Muscle layer of duodenum (tissue), 2 donors: ENCODE measurements around the gene LURAP1L.
A peak's percentile ranks its signal among the peaks of the same experiment; 100 is the strongest.
"Not testable (repeated sequence)": the region's sequence is repeated elsewhere in the genome, so short reads cannot be mapped to it uniquely, and the experiment has no call there.

Experiments
- H3K27ac ChIP-seq: one replicate; pipeline ENCODE4 v1.7.0; 2013; ENCODE audit warnings: mild to moderate bottlenecking, low read length
- H3K27me3 ChIP-seq: one replicate; pipeline ENCODE4 v1.7.0; 2013; ENCODE audit warnings: low read depth, mild to moderate bottlenecking, control low read depth, low read length
- H3K36me3 ChIP-seq, 2 donors: one replicate each; pipeline ENCODE4 v1.7.0; 2013; ENCODE audit warnings: low read length in 2 of 2, control low read depth in 1 of 2, mild to moderate bottlenecking in 1 of 2; ENCODE audit not compliant: insufficient read depth in 2 of 2, control insufficient read depth in 1 of 2
- H3K4me1 ChIP-seq, 2 donors: one replicate each; pipeline ENCODE4 v1.7.0; 2013; ENCODE audit warnings: low read length in 2 of 2, mild to moderate bottlenecking in 2 of 2, control low read depth in 1 of 2, moderate library complexity in 1 of 2; ENCODE audit not compliant: insufficient read depth in 2 of 2, control insufficient read depth in 1 of 2
- H3K4me3 ChIP-seq, 2 donors: one replicate each; pipeline ENCODE4 v1.7.0; 2013; ENCODE audit warnings: low read length in 2 of 2, low read depth in 1 of 2, mild to moderate bottlenecking in 1 of 2
- H3K9me3 ChIP-seq, 2 donors: one replicate each; pipeline ENCODE4 v1.7.0; 2013; ENCODE audit warnings: low read length in 2 of 2, control low read depth in 1 of 2, mild to moderate bottlenecking in 1 of 2; ENCODE audit not compliant: control insufficient read depth in 1 of 2
- donor health status: healthy.

LURAP1L gene

DNA sequence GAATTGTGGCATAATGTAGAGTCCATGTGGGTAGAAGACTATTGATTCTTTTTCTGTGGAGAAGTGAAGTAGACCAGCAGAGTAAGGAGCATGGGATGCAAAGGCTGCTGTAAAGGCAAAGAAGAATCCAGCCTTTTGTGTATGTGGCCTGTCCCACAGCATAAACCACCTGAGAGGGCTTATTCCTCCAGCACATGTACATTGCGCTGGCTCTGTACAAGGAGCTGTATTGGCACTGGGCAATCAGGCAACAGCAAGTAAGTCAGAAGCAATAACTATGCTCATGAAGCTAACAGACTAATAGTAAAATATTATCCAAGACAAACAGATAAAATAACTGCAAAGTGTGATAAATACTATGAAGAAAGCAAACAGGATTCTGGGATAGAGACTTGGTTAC, 86.2 kb downstream of the LURAP1L start:
- H3K9me3 ChIP-seq, result no peaks in the 10 kb centered on the region
- peak overlapping the region; percentile 13 for H3K27ac ChIP-seq

DNA sequence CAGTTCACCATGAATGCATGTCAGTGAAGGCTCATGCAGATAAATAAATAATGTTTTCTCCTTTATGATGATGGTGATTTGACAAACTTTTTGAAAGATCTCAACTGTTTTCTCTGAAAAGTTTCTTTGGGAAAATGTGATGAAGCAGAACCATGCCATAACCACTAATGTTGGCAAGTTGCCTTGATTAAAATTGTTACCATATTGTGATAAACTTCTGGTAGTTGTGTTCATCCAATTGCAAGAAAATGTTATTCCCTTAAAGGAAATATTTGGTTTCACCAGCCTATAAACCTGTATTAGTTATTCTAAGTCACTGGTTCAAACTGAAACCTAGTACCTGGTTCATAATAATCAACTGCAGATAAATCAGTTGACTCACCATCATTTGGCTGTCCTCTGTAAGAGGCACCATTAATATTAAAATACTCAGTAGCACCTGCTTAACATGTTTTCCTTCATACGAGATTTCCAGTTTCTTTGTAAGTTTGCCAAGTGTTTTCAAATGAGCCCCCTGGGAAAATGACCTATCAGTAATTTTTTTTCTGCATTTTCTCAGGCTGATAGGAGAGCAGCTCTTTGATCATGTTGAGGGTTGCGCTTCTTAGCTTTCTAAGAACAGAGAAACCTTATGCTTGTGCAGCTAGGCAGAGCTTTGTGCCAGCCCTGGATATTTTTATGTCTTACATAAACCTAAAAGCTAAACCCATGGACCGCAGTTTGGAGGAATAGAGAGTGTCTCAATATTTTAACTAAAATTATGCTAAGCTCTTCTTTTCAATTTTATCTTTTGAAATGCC, 88.0 kb downstream of the LURAP1L start:
- Histone ChIP-seq H3K4me1 (peaks cover 7 to 16% of the 10 kb centered on the region in 2 donors), H3K36me3 (peaks cover 0 to 3% of the 10 kb centered on the region in 2 donors), H3K27me3 (no peaks in the 10 kb centered on the region), H3K27ac (no peak overlapping the region), H3K4me3 (no peak overlapping the region), H3K9me3 (no peaks in the 10 kb centered on the region)

More for the DNA sequence above, 86.2 kb downstream of the LURAP1L start:
- Histone ChIP-seq H3K36me3 (peaks cover 0 to 3% of the 10 kb centered on the region in 2 donors), H3K27me3 (no peaks in the 10 kb centered on the region), H3K4me3 (no peak overlapping the region), H3K4me1 (peaks cover 7 to 16% of the 10 kb centered on the region in 2 donors)

DNA sequence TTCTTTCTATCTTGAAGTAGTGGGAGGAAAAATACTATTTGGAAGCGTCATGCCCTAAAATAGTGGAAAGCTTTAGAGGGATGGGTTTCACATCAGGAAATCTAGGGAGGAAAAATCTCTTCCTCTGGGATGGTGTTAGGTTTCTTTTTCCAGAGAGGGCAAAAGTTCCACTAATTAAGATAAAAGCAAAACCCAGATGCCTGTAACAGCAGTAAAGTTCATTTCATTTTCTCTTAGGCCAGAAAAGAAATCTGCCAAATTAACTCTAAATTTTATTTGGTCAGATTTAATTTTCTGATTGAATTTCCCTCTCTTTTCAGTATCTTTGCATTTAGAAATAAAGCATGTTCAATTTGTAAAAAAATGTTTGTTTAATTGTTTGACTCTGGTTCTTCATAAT, 88.8 kb downstream of the LURAP1L start:
- Histone ChIP-seq H3K4me3 (no peak overlapping the region), H3K9me3 (no peaks in the 10 kb centered on the region), H3K27ac (no peak overlapping the region), H3K4me1 (peaks cover 7 to 16% of the 10 kb centered on the region in 2 donors), H3K27me3 (no peaks in the 10 kb centered on the region), H3K36me3 (peaks cover 0 to 3% of the 10 kb centered on the region in 2 donors)

GRCh38 chr9:12865380-12865779, 90.6 kb downstream of the LURAP1L start:
- not testable (repeated sequence) for H3K9me3 ChIP-seq, H3K4me3 ChIP-seq, H3K27ac ChIP-seq, H3K36me3 ChIP-seq, H3K27me3 ChIP-seq
- peaks cover 7 to 16% of the 10 kb centered on the region in 2 donors for H3K4me1 ChIP-seq
